NCI-H2171 (cell line): Measurements from ENCODE around the gene SETBP1.

Source experiments
- DNase-seq: peaks from one replicate; lab custom pipeline; 2025; lab: John Stamatoyannopoulos, UW

Gene SETBP1

DNA sequence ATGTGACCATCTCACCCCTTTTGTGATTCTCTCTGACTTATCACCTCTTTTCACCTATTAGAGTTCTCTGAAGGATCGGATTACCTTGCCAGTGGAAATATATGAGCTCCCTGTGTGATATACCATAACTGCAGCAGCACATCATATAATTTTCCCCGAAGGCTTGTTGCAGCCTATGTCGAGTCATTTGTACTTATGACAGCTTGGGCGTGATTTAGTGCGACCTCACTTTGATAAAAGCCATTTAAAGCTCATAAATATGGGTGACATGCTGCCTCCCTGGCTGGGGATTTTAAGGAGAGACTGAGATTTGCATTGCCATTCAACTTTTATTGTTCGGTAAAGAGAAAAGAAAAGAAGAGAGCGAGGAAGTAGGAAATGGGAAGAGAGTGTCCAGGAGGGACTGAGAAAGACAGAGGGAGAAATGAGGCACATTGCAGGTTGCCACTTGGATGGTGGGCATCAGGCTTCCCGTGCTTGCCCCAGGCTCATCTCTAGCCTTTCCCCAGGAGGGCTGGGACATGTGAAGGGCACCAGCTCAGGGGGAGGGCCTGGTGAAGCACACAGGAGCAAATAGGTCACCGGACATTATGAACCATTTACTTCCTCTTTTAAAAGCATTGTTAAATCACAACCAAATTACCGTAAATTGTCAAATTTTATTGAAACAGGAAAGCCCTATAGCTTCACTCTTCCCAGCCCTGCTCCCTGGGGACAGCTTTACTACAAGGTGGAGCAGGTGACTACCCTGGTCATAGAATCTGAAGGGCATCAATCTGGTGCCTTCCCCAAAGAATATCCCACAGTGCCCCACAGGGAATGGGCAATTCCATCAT is 161.3 kb downstream of the SETBP1 start:
- no peak for DNase-seq

DNA sequence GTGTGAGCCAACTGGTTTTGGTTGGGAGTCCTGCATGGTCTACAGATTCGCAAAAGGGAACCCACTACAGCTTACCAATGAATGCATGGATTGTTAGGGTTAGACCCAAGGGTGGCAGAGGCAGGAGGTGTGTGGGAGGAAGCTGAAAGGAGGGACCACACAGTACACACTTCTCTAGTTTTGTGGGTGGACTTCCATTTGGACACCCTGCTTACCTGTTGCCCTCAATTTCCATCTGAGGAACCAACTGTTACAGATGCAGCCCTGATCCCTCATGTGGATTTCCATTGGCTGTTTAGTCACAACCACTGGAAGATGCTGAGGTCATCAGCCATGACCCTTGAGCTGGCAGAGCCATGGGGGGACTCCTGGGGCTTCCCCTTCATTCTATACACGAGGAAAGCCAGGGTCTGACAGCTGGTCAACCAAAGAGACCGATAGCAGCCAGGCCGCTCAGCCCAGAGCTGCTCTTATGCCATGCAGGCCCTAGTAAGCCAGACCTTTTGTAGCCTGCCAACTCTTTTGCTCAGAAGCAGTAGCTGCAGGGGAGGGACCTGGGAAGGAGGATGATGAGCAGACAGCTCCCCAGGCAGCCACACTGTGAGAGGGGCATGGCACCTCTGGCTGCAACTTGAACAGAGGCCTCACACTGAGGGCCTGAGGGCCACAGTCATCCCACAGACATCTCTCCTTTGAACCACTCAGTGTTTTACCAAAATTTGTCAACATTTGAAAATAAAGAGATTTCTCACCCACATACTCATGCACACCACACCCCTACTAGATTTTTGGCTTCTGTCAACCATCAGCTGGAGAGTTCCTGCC is 162.1 kb downstream of the SETBP1 start:
- DNase-seq: no peak

DNA sequence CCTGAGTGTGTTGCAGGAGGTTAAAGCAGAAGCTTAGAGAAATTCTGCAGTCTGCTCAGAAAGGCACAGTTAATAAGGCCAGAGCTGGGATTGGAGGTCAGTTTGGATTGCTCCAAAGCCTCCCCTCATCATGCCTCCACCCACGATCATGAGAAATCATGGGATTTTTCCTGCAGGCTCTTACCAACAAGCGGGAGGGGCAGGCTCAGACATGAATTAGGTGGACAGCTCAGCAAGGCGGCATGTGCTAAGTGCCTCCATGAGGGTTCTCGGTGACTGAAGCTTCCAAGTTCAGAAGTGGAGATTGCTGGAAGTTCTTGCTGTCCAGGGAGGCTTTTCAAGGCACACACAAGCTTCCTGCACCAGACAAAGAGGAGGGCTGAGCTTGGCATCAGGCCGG is 163.8 kb downstream of the SETBP1 start:
- no peak for DNase-seq

DNA sequence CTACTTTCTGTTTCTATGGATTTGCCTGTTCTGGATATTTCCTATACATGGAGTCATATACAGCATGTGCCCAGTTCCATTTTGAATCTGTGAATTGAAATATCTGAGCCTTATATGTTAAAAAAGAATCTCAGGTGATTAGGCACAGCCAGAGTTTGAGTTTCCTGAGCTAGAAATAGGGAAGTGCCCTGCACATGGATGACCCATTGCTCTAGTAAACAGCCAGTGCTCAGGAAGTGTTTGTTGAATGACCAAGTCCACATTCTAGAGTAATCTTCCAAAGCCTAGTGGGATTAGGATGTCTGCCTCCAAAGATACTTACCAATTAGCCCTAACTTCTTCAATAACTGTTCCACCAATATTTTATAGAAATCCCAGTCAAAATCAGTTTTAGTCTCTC is 165.8 kb downstream of the SETBP1 start:
- DNase-seq: no peak

DNA sequence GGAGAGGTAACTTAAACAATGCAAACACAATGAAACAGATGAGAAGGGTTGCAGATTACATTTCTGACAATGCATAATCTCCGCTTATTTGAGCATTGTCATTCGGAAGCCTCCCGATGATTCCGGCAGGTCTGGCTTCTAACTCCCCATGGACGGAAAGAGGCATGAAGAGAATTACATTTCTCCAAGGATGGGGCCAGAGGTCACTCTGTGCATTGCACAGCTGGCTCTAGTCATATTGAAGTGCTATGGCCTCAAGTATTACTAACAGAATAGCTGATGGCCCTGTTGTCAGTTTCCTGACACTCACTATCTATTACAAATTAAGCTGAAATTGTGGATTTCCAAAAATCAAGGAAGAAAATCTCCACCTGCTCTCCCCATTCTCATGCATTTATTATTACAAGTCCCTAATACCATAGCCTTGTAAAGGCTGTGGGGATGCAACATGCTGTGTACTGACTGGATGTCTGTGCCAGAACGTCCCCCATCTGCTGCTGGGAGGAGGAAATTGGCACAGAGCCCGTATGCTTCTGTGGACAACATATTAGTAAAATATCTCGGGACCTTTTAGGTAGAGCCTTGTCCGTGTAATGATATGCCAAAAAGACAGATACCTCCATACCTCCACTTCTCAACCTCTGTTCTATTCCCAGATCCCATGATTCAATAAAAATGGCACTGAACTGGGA is 168.1 kb downstream of the SETBP1 start:
- DNase-seq: peak; percentile 39

DNA sequence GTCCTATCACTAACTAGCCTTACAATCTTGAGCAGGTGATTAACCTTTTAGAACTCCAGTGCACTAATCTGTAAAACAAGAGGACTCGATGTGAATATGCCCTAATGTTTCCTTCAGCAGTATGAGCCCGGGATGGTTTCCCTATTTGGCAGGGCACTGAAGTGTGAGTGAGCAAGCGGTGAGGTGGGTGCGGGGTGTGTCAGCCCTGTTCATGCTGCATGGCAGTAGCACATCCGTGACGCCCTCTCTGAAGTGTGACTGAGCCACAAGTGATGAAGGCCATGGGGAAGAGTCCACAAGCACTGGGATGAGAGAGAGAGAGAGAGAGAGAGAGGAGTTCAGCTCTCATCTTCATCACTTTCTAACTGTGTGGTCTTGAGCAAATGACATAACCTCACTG is 168.7 kb downstream of the SETBP1 start:
- no peak for DNase-seq

DNA sequence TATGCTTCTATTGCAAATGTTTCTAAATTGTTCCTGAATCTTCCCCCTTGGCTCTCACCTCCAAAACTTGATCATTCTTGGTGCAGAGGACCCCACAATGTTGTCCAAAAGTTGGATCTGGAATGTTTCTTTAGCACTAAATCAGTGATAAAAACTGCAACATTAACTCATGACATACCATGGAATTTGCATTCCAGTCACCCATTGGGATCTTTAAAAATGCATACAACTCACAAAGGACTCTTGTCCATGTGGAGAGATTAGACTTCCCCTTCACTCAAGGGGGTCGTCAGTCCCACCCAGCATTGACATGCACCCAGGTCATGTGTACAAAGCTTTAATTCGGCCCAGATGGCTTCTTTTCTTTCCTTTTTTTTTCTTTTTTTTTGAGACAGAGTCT is 169.3 kb downstream of the SETBP1 start:
- no peak for DNase-seq

DNA sequence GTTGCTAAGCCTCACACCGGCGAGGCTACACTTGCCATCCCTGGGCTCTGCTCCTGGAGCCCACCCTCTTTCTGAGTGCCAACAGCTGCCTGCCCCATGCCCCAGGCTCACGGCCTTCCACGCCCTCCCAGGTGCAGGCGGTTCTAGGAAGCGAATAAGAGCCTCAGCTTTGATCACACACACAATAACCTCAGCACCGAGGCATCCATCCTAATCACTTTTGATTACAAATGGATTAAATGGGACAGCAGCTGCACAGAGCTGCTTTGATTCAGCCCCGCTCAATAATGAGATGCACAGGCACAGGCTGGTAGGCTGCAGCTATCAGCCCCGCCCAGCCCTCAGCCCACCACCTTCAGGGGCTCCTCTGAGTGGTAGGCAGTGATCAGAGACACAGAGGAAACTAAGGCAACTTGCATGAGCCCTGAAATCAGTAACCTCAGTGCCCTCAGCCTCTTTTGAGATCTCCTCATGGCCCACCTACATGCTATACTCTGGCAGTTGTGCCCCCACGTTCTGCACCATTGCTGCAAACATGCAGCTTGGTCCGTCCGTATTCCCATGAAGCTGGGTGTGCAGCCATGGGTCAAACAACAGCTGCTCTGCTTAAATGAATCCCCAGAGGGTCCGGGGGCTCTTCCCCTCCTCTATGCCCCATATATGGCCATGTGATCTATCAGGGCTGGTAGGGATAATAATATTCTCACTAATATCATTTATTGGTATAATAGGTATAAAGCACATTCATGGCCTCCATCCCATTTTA is 171.4 kb downstream of the SETBP1 start:
- DNase-seq: no peak

DNA sequence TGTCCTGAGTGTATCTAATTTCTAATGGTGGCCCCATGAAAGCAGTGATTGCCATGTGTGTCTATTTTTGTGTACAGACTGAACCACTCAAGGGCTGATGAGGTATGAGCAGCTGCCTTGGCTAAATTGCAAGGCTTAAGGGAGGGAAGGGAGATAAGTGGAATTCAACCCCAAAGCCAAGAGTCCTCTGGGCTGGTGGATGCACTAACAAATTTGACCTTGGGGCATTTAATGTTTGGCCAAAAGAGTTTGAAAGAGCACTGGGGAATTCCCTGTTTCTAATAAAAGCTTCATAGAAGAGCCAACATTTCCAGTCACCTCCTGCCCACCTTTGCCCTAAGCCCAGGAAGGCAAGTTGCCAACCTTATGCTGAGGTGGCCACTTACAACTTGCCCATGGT is 172.1 kb downstream of the SETBP1 start:
- no peak for DNase-seq

DNA sequence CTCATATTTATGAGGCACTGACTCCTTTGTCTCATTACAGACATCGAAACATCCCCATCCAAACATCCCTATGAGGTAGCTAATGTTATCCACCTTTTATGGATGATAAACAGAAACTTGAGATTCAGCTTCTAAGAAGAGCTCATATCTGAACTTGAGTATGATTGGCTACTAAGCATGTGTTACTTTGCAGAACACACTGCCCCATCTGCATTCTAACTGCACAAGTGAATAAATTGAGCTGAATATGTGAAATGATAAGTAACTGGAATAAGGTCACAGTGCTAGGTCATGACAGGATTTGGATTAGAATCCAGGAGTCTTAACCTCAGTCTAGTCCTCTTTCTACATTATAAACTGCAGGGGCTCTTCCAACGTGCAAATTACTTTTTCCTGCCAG is 172.7 kb downstream of the SETBP1 start:
- DNase-seq: no peak

DNA sequence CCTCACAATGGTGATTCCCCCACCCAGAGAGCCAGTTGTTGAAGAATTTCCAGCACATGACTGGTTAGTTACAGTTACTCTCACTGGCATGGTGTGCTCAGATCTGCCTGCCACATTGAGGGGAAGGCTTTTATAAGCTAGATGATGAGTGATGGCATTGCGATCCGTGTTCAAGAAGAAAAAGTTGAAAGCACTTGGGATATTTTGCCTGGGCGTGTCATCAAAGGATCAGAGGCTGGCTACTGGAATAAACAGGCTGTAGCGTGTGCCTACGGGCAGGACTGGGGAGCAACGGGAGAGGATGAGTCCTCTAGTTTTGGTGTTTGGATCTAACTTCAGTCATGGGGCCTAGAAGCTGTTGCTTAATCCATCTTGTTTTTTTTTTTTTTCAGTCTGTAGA is 175.0 kb downstream of the SETBP1 start:
- no peak for DNase-seq

DNA sequence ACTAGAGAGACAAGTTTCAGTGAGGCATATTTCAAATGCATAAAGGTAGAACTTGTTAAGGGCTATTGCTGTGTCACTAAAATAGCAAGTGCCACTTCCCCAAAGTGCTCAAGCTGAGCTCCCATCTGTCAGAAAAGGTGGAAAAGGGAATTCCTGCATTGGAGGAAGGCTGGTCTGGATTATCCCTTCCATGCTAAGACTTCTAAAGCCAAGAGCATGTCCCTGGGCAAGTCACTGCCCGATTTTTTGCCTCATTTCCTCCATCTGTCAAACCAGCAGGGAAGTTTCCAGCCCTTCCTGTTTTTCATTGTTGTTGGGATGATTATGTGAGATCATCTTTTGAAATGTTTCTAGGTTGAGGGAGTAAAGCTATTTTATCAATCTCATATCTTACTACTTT is 175.5 kb downstream of the SETBP1 start:
- DNase-seq: peak; percentile 79

DNA sequence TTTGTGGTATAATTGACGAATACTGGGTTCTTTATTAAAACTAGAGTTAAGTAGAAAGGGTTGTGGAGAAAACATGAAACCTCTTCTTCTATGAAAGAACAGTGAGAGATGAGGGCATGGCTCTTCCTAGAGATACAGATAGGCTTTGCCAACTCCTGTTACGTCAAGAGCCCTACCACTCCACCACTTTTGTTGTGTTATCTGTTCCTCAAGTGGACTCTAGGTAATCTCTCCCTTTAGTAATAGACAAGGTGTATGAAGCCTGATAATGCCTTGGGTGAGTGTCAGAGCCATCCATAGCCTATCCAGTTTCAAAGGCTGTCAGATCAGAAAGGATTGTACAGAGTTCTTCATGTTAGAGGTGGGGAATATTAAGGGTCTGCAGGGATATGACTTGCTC is 176.4 kb downstream of the SETBP1 start:
- DNase-seq: no peak

DNA sequence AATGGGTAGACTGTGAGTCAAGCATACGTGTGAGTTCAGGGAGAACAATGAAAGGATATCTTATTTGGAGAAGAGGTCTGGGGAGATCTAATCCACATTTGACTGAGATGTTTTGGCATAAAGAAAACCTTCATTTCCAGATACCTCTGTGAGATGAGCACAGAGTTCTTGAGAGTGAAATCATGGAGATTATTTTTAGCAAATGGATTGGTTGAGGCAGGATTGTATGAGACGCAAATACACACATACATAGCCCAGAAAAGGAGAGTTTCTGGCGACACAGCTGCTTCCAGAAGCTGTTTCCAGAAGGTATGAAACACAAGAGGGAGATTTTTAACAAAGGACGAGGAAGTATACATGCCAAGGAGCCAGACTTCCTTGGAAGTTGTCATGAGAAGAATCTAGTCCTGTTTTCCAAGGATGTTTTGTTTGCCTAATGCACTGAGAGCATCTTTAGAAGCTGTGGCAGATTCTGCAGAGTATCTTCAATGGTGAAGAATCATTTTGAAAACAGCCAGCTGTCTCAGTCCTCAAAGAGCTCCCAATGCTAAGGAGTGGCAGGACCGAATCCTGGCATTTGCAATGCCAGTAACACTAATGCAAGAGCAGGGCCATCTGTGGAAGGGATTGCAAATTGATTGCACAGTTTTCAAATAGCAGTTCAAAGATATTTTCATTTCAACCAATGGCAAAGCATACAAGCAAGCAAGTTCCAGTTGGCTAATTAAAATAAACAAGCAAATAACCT is 177.2 kb downstream of the SETBP1 start:
- DNase-seq: no peak

DNA sequence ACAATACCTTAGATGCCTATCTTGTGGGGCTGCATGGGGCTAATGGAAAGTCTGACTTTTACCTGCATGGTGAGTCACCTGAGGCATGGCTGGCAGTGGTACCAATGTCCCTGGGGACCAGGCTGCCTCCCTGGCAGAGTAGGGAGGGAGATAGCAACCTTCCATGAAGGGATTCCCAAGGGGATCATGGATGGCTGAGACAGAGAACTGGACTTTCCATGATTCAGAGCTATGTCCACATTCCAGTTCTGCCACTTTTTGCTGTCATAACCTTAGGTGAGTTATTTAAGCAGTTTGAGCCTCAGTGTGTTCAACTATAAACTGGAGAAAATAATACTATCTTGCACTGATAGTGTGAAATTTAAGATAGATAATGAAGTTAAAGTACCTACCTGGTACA is 178.6 kb downstream of the SETBP1 start:
- no peak for DNase-seq

DNA sequence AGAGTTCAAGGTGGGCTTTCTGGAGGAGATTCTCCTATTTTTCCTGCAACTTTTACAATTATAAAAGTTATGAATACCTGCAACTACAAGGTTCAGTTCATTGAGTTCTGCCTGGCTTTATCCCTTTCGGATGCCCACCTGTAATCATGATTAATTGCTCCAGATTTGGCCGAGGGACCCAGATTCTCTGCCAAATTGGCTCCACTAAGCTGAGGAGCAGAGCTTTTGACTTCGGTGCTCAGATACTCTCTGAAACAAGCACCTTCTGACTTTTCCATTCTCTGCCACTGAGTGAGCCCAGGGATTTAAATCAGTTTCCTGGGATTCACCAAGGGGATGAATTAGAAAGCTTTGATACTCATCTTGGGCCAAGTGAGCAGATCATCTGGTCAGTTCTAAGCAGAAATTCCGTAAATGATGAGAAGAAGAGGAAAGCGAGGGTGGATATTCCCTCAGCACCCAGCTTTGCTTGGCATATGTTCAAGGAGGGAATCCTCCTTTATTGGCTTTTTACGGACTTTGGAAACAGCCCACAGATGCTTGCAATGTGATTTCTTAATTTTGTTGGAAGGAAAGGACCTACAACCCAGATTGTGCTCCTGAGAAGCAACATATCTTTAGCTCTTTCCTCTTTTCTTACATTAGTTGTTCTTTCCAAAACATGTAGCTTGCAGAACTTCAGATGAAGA is 179.2 kb downstream of the SETBP1 start:
- no peak for DNase-seq

DNA sequence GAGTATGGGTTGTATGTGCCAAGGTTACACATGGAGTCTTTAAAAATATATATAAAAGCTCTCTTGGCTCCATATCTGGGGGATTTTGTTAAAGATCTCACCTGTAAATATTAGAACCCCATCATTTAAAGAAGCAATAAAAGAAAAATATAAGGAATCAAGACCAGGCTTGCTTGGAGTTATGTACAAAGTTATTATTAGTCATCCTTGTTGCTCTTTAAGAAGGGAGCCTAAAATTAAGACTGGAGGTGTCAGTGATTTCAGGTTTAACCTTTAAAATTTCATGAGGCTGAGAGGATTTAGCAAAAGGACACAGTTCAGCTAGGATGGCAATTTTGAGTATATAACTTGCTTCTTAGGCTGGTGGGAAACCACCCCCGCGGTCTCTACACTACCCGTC is 181.4 kb downstream of the SETBP1 start:
- DNase-seq: no peak

DNA sequence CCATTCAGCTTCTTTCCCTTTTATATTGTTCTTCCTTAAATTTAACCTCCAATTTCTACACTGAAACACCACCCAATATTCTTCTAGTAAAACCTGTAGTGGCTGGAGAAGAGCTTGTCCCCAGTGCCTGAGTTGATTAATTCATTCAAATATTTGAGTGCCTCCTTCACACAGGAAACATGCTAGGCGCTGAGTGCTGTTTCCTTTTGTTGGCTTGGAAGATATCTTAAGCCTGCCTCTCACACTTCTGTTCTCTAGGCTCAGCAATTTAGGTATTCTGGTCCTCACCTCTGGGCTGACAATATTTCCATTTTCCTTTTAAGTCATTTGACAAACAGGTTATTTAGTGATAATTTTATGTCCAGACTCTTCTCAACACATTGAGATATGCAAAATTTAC is 185.4 kb downstream of the SETBP1 start:
- no peak for DNase-seq

DNA sequence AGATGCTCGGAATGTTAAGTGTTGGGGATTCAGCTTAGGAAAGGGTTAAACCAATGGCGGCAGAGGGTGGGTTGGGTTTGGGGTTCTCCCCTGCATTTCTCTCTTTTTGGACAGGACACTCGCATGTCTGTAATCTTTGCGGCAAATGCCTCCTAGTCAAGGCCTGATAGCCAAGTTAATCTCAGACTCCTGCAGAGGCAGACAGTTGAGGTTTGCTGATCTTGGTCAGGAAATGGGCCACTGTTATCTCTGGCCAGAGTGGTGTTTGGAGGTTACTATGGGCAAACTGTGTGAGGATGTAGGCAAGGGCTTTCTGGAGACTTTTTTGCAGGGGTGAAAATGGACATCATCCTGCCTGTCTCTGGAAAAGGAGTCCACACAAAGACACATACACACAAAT is 188.8 kb downstream of the SETBP1 start:
- DNase-seq: no peak

DNA sequence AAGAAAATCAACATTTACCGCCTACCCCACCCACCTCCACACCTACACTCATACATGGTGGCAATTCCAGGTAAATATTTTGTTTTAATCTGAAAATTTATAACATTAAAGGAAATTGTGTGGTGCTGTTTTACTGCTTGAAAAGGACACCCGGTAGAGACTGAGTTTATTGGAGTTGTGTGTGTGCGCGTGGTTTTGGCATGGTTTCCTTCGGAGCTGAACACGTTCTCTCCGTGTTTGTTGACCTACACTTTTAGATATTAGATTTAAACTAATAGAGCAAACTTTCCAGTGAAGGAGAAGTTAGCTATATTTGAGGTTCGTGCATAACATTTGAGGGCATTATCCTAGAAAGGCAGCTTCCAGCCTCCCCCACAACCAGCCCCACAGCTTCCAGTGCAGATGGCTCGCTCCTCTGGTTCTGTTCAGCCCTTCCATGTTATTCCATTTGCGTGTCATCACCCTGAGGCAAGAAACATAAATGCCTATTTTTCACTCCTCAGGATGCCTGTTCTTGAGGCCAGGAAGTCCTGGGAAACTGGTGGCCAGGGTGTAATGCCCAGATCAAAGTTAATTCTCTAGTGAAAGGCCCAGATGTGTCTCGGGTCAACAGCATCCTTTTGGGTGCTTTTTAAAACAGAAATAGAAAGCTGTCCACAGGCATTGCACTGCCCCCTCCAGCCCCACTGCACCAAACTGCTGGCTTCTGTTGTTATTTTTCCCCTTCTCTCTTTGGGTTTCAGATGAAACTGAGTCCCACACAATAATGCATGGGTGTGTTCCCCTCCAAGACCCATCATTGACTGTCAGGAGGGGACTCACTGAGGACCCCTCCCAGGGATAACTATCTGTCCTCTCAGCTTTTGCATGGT is 190.2 kb downstream of the SETBP1 start:
- no peak for DNase-seq
